GM18498 (cell line): Measurements from ENCODE around the gene SUGP2.

Experiments
- ATAC-seq: cut with Tn5 transposase; IDR thresholded peaks from one replicate; pipeline ENCODE4 v1.9.1; 2021; ENCODE audit warnings: mild to moderate bottlenecking, moderate library complexity; ENCODE audit not compliant: unreplicated experiment

Gene SUGP2

GRCh38 chr19:19059837-19060611 is 26.7 kb upstream of the SUGP2 start:
- ATAC-seq: no peak

GRCh38 chr19:19059018-19059836 is 25.9 kb upstream of the SUGP2 start:
- ATAC-seq: no peak

GRCh38 chr19:19057720-19058119 is 24.4 kb upstream of the SUGP2 start:
- no peak for ATAC-seq

- no peak for ATAC-seq
Observed at GRCh38 chr19:19057317-19057716, 24.0 kb upstream of the SUGP2 start.

GRCh38 chr19:19056636-19057275 is 23.4 kb upstream of the SUGP2 start:
- ATAC-seq: no peak

GRCh38 chr19:19055701-19056100 is 22.4 kb upstream of the SUGP2 start:
- ATAC-seq: no peak

- ATAC-seq: no peak
Observed at GRCh38 chr19:19054939-19055440, 21.7 kb upstream of the SUGP2 start.

- ATAC-seq: no peak
Observed at GRCh38 chr19:19054315-19054938, 21.1 kb upstream of the SUGP2 start.

GRCh38 chr19:19053508-19054314 is 20.4 kb upstream of the SUGP2 start:
- no peak for ATAC-seq

GRCh38 chr19:19052921-19053320 is 19.6 kb upstream of the SUGP2 start:
- ATAC-seq: no peak

- ATAC-seq: no peak
Observed at GRCh38 chr19:19051478-19052213, 18.3 kb upstream of the SUGP2 start.

- no peak for ATAC-seq
Observed at GRCh38 chr19:19050731-19051130, 17.4 kb upstream of the SUGP2 start.

- ATAC-seq: no peak
Observed at GRCh38 chr19:19050104-19050503, 16.8 kb upstream of the SUGP2 start.

GRCh38 chr19:19049406-19049805 is 16.1 kb upstream of the SUGP2 start:
- no peak for ATAC-seq

- ATAC-seq: no peak
Observed at GRCh38 chr19:19043881-19044280, 10.6 kb upstream of the SUGP2 start.

GRCh38 chr19:19043481-19043880 is 10.2 kb upstream of the SUGP2 start:
- ATAC-seq: no peak

- ATAC-seq: no peak
Observed at GRCh38 chr19:19042732-19043280, 9.5 kb upstream of the SUGP2 start.

- ATAC-seq: no peak
Observed at GRCh38 chr19:19040417-19040816, 7.1 kb upstream of the SUGP2 start.

GRCh38 chr19:19039901-19040300 is 6.6 kb upstream of the SUGP2 start:
- ATAC-seq: no peak
